Measurements from ENCODE around the gene GRM1.

DNA sequence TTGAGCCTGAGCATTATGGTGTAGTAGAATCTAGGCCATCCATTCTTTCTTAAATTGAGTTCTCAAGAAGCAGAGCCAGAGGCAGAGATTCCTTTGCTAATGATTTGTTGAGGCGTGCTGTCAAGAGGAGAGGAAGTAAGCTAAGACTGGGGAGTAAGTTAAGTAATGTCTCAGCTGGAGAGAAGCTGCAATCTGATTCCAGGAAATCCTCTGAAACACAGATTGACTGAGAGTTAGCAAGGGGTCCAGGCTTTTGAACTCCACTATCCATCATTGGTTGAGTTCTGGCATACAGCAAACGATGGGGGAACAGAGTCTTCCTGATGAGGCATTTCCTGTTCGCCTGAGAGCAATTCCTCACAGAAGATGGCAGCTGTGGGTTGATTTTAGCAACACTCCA is 307.3 kb downstream of the GRM1 start:
- TF ChIP-seq, protein P1, sequence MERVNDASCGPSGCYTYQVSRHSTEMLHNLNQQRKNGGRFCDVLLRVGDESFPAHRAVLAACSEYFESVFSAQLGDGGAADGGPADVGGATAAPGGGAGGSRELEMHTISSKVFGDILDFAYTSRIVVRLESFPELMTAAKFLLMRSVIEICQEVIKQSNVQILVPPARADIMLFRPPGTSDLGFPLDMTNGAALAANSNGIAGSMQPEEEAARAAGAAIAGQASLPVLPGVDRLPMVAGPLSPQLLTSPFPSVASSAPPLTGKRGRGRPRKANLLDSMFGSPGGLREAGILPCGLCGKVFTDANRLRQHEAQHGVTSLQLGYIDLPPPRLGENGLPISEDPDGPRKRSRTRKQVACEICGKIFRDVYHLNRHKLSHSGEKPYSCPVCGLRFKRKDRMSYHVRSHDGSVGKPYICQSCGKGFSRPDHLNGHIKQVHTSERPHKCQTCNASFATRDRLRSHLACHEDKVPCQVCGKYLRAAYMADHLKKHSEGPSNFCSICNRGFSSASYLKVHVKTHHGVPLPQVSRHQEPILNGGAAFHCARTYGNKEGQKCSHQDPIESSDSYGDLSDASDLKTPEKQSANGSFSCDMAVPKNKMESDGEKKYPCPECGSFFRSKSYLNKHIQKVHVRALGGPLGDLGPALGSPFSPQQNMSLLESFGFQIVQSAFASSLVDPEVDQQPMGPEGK (CRISPR knock-in tag; IDR thresholded peaks at IDR 0.05; ENCODE audit: borderline replicate concordance) = no peak
- no peak for TF ChIP-seq ZNF70 (CRISPR knock-in tag; IDR thresholded peaks at IDR 0.05)

All from SK-N-SH treated with all-trans-retinoic acid at 6 μM for 48 hours (cell line).